ENCODE measurements around the gene LAMC2.
"Not testable (repeated sequence)": the region's sequence is repeated elsewhere in the genome, so short reads cannot be mapped to it uniquely, and the experiment has no call there.

LAMC2 gene
- 0 to 0.35 (median 0) reads per million in 4 experiments for total RNA-seq

DNA sequence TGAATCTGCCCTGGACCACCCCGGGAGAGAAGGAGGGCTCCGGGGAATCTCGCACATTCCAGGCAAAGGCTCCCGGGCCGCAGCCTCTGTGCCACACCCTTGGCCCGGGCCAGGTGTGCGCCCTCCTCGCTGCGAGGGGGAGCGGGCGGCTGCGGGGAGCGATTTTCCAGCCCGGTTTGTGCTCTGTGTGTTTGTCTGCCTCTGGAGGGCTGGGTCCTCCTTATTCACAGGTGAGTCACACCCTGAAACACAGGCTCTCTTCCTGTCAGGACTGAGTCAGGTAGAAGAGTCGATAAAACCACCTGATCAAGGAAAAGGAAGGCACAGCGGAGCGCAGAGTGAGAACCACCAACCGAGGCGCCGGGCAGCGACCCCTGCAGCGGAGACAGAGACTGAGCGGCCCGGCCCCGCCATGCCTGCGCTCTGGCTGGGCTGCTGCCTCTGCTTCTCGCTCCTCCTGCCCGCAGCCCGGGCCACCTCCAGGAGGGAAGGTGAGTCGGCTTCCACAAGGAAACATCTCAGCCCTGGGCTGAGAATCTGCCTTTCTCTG, at the start of gene LAMC2:
Gene LAMC2 (plus strand): TSS at position 324 of the 550 bp plus-strand sequence. CDS start 89 bp downstream, at position 413.
- no peak for DNase-seq

DNA sequence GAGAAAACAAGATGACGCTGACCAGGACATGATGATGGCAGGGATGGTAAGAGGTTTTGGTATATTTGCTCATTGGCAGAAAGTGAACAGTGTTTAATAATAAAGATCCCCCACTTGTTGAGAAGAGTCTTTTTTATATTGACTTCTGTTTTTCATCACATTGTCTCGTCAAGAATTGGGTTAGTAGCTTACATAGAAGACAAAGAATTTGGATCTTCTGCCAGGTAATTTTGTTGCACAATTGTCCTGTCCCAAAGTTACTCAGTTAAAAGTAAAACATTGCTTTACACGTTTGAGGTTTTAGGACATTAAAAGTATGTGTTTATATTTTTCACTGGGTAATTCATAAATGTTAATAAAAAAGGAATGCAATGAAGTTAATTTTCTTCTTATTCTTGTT, 48.3 kb upstream of the LAMC2 start:
- DNase-seq: no peak

DNA sequence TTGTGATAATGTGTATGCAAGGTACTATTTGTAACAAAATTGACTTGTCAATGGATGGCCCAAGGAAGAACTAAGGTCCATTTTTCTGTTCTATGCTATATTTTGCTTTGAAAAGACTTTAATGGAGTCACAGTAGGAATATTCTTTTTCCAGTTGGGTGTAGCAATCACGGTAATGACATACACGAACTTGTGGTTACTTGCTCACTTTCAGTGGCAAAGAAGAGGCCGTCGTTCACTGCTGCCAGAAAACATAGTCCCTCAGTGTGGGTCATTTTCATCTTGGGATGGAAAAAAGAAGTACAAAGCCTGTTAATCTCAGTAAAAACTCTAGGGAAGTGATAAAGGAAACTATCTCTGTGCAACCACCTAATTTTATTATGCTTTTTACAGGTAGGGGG, 47.8 kb upstream of the LAMC2 start:
- DNase-seq: no peak

DNA sequence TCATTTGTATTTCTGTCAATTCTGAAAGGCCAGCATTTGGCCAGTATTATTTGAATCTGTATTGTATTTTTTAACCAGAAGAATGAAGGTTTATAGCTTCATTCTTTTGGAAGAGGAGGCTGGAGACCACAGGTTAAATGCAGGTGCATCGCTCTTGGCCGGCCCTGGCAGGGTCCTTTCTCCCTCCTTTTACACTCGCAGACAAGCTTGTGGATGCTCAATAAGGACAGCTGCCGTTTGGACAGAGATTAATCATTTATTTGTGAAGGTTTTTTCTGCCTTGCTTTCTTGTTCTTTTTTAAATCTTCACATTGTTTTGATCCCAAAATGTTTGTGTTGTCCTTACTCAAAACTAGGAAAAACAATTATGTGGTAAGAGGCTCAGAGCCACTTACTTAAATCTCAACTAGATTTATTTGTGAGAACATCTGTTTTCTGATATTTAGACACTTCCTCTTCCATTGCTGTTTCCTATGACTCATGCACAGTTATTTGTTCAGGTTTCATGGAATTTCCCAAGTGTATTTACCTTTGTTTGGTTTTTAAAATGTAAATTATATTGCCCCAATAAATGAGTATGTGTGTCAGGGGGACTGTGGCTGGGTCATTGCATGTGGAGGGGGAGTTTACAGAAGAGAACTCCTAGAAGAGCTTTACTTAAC, 46.7 kb upstream of the LAMC2 start:
- no peak for DNase-seq

DNA sequence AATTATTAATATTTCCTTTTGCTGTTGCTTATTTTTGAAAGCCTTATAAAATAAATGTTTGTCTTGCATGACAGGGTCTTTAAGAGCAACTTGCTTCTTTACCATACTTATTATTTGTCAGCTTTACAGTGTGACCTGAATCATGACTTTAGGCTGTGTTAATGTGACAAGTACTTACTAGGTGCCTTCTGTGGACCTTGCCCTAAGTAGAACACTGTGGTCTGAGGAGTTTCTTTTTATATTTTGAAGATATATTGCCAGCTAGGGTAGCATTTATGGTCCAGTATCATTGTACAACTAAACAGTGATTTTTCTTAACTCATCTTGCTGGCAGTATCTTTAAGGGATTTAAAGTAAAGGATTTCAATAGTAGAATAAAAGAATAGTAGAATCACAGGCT, 45.4 kb upstream of the LAMC2 start:
- no peak for DNase-seq

DNA sequence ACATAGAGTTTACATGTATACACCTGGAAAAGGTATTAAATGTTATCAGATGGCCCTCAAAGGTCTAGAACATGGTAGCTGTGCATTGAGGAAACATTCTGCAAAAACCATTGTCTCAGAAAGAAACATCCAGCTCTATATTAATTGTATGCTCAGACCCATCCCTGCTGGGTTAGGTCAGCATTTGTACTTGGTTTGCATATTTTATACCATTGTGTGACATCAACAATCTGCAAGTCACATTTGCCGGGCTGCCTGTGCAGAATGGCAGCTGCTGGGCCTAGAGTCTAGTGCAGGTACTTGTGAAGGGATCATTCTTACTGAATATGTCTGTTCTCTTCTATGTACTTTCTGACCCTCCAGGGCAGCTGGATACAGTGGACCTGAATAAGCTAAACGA, 43.9 kb upstream of the LAMC2 start:
- no peak for DNase-seq

DNA sequence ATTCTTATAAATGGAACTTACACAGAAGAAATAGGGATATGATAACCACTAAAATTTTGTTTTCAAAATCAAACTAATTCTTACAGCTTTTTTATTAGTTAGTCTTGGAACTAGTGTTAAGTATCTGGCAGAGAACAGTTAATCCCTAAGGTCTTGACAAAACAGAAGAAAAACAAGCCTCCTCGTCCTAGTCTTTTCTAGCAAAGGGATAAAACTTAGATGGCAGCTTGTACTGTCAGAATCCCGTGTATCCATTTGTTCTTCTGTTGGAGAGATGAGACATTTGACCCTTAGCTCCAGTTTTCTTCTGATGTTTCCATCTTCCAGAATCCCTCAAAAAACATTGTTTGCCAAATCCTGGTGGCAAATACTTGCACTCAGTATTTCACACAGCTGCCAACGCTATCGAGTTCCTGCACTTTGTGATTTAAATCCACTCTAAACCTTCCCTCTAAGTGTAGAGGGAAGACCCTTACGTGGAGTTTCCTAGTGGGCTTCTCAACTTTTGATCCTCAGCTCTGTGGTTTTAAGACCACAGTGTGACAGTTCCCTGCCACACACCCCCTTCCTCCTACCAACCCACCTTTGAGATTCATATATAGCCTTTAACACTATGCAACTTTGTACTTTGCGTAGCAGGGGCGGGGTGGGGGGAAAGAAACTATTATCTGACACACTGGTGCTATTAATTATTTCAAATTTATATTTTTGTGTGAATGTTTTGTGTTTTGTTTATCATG, 42.3 kb upstream of the LAMC2 start:
- no peak for DNase-seq

DNA sequence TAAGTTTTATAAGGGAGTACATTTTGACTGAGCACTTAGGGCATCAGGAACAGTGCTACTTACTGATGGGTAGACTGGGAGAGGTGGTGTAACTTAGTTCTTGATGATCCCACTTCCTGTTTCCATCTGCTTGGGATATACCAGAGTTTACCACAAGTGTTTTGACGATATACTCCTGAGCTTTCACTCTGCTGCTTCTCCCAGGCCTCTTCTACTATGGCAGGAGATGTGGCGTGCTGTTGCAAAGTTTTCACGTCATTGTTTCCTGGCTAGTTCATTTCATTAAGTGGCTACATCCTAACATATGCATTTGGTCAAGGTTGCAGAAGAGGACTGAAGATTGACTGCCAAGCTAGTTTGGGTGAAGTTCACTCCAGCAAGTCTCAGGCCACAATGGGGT, 41.3 kb upstream of the LAMC2 start:
- DNase-seq: no peak

DNA sequence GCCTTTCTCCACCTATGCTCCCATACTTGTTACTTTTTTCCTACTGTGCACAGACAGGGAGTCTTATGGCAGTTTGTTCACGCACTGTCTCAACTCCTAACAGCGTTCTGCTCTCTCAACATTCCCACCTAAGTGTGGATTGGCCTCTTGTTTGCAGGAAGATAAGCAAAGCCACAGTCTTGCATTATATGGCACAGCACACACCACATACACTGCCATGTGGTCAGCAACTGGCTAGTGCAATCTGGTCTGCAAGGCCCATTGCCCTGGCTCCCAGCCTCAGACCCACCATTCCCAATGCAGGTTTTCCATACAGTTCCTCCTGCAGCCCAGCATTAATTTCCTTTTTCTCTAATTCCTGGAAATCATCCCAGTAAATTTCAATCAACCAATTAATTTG, 38.3 kb upstream of the LAMC2 start:
- no peak for DNase-seq

DNA sequence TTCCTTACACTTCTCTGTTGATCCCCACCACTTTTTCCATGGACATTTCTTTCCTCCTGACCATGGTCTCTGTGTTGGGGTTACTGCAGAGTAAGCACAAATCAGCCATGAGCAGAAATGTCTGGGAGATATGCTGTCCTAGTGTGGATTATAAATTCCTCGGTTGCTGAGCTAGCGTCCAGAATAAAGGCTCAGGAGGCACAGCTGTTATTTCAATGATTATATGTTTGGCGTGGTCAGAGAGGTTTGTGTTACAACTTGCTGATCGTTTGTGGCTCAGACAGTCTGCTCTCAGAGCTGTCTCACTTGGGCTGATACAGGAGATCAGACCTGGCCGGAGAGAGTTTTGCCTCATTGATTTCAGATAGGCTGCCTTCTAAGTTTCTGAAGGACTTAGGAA, 37.5 kb upstream of the LAMC2 start:
- no peak for DNase-seq

DNA sequence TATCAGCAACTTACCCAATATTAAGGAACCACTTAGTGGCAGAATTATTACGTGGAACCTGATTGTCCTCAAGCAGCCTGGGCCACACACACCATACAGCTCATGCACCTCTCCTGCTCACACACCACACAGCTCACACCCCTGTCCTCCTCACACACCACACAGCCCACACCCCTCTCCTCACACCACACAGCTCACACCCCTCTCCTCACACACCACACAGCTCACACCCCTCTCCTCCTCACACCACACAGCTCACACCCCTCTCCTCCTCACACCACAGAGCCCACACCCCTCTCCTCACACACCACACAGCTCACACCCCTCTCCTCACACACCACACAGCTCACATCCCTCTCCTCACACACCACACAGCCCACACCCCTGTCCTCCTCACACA, 36.8 kb upstream of the LAMC2 start:
- DNase-seq: no peak

DNA sequence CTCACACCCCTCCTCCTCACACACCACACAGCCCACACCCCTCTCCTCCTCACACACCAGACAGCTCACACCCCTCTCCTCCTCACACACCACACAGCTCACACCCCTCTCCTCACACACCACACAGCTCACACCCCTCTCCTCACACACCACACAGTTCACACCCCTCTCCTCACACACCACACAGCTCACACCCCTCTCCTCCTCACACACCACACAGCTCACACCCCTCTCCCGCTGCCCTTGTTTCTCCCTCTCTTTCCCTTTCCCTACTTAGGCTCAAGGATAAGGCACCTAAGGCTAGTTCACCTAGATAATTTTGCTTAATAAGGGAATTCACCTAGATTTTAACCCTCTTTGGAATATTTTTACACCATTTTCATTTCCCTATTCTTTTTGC, 36.0 kb upstream of the LAMC2 start:
- not testable (repeated sequence) for DNase-seq

DNA sequence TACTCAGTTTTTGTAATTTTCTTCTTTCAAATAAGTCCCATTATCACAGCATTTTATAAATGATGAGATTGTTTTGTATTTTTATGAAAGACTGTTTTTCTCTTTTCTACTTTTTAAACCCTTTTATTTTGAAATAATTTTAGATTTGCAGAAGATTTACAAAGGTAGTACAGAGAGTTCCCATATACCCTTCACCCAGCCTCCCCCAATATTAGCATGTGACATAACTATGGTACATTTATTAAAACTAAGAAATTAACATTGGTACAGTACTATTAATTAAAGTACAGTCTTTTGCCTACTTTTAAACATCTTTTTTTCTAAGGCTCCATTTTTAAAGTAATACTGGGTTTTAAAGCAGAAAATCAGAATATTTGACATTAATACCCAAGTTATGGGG, 35.6 kb upstream of the LAMC2 start:
- no peak for DNase-seq

DNA sequence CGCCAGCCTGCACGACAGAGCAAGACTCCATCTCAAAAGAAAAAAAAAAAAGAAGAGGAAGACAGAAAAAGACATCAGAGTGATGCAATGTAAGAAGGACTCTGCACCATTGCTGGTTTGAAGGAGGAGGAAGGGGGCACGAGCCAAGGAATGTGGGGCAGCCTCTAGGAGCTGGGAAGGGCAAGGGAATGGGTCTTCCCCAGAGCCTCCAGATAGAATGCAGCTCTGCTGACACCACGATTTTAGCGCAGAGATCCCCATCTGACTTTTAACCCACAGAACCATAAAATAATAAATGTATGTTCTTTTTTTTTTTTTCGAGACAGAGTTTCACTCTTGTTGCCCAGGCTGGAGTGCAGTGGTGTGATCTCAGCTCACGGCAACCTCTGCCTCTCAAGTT, 33.9 kb upstream of the LAMC2 start:
- DNase-seq: no peak

DNA sequence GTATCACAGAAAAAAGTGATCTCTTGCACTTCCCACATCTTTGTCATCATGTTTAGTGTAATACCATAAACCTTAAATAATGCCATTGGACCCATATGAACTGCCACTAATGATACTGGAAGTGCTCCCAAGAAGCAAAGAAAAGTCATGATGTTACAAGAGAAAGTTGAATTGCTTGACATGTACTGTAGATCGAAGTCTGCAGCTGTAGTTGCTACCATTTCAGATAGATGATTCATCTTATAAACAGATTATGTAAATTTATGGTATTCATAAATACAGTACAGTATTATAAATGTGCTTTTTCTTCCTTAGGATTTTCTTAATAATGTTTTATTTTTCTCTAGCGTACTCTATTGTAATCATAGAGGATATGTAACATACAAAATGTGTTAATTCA, 30.1 kb upstream of the LAMC2 start:
- DNase-seq: no peak

DNA sequence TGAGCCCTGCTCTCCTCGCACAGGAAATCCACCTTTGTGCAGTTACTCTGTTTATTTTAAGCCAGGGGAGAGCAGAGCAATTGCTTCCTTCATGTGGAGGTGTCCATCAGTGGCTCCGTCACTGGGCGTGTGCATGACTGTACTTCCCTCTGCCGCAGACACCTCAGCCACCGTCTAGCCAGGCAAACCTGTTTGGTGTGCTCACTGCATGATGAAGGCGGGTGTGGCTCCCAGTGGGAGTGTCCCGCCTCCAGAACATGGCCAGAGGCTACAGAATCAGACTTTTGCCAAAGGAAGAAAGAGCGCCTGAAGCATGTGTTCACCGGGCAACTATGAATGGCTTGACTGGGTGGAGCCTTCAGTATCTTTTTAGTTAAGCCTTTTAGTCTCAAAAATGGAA, 26.1 kb upstream of the LAMC2 start:
- DNase-seq: no peak

DNA sequence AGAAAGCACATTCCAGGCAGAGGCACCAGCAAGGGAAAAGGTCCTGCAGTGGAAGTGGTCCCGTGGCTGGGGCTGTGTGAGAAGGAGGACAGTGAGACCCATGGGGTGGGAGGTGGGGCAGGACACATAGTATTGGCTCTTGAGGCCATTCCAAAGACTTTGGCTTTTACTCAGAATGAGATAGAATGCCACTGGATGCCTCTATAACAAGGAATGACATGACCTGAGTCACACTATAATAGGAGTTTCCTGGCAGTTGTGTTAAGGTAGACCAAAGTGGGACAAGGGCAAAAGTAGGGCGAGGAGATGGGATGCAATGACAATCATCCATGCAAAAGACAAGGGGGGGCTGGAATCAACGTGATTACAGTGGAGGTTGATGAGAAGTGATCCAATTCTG, 24.7 kb upstream of the LAMC2 start:
- DNase-seq: no peak

DNA sequence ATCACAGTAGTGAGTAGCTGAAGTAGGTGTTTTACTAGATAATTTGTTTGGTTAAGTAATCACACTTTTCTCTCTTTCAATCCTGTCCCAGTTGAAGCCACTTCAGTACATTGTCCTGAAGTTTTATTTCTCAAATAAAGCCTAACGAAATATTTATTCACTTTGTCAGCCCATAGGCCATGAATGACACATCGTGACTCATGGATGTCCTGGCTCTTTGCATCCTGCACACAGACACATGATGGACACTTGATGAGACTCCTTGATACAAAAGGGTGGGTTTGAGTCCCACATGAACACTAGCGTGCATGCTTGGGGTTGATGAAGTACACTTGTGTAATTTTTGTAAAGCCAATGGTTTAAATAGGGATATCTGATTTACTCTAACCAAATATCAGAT, 22.7 kb upstream of the LAMC2 start:
- no peak for DNase-seq

DNA sequence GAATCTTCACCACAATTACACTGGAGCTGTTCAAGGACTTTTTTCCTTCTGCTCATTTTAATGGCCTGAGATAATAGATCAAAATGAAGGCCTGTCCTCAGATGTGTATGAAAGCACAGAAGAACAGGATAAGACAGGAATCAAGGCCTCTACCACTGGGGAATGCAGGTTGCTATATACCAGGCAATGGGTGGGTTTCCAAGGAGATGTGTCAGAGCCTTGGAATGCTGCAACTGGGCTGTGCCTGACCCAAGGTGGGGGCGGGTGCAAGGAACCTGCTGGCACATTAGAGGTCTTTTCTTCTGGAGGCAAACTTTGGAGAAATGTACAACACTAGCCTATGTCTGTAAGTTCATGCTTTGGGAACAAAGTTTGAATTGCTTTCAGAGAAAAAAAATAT, 21.7 kb upstream of the LAMC2 start:
- no peak for DNase-seq

DNA sequence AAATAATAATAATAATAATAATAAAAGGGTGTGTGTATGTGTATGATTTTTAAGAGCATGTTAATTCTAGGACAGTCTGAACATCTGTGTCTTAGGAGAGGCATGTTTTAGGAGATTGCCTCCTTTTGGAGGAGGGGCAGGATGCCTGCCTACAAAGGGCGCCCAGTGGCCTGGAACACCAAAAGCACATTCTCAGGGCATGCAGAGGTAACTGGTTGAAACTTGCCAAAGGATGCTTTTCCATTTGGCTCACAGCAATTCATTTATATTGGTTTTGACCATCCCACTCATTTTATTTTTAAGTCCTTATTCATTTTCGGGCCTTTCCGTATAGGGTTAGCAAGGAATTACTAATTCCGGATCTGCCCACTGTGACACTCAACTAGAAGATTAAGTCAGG, 21.1 kb upstream of the LAMC2 start:
- no peak for DNase-seq

DNA sequence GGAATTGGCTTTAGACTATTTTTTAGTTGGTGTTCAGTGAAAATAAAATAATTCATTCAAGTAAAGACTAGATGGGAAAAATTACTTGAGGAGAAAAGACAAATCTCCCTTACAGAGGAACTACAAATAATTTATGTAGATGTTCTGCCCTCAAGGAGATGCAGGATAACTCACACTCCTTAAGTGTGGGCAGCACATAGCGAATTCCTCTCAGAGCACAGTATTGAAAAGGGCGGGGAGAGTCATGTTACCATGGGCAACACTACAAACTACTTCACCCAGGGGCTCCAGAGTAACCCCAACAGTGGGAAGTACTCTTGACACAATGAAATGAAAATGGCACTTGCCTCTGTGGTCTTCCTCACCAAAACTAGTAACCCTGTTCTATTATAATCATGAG, 20.6 kb upstream of the LAMC2 start:
- no peak for DNase-seq

DNA sequence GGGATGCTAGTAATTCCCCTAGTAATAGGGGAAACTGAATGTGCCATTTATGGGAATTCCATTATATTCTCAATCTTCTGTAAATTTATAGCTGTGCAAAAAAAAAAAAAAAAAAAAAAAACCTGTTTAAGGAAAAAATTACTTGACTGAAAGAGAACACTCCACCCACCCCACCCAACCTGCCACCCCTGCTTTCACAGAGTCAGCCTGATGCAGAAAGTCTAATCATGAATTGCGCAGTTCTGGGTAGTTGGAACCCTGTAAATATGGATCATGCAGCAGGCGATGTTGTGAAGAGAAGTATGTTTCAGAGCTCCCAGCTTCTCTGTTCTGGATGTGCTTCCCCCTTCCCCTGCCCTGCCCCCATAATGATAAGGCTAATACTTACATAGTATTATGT, 19.6 kb upstream of the LAMC2 start:
- no peak for DNase-seq

DNA sequence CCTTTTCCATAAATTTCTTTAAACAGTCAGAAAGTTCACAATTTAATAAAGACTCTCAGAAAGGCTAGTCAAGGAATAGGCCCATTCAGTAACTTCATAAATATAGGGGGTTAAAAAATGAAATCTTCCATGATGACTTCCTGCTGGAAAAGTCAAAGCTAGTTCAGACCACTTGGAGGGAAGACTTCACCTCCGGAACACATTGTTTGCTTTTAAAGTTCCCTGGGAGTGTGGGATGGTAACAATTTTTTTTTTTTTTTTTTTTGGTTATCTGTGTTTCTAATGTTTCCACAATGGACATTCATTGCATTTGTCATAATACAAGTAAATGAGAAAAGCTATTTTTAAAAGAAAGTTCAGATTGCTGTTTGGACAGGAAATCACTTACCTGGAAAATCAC, 18.4 kb upstream of the LAMC2 start:
- DNase-seq: no peak

DNA sequence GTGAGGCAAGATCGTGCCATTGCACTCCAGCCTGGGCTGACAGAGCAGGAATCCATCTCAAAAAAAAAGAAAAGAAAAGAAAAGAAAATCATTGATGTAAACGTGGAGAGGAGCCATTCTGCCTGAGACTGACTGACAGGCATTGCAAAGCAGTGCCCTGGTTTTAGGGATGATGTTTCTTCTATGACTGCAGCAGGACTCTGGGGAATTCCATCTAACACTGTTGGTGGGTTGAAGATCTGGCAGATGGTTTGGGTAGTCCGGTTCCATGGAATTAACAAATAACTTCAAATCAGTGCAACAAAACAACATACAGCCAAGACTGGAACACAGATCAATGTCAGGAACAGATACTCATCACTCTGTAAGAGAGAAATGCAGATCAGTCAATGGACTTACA, 17.8 kb upstream of the LAMC2 start:
- no peak for DNase-seq

DNA sequence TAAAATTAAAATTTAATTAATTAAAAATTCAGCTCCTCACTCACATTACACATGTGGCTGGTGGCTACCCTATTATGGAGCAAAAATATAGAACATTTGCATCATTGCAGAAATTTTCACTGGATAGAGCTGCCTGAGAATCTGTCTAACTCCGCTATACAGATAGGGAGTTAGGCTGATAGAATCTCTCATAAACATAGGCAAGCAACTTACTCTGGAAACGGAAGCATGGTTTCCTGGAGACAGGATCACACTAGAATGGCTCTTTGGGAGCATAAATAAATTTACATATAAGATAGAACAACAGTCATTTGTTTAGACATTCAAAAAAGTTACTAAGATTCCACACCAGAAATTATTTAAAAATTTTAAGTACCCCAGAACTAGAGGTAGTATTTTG, 12.2 kb upstream of the LAMC2 start:
- no peak for DNase-seq
